ENCODE data around the gene SMPD4.
"Not testable (repeated sequence)": the region's sequence is repeated elsewhere in the genome, so short reads cannot be mapped to it uniquely, and the experiment has no call there.

Gene SMPD4

DNA sequence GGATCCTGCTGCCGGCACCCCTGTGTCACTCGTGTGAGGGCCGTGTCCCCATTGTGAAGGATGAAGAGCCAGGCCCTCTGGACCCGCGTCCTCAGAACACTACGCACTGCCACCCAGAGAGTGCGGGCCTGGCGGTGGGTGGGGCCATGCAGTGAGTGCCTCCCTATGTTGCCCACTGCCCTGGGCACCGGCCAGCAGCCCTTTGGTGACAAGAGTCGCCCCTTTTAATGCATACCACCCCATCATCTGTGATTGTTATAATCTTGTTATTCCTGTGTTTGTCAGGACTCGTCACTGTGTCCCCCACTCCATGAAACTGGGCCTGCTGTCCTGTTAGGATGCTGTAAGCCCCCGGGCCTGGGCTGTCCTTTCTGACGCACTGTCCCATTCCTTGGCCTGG lies 43.1 kb downstream of the SMPD4 start:
- not testable (repeated sequence) for DNase-seq

GRCh38 chr2:130137118-130137517 lies 44.3 kb downstream of the SMPD4 start:
- DNase-seq: not testable (repeated sequence)

- DNase-seq: not testable (repeated sequence)
Observed at GRCh38 chr2:130136546-130136945, 44.9 kb downstream of the SMPD4 start.

- no peak for DNase-seq
Observed at GRCh38 chr2:130135692-130136541, 45.5 kb downstream of the SMPD4 start.

DNA sequence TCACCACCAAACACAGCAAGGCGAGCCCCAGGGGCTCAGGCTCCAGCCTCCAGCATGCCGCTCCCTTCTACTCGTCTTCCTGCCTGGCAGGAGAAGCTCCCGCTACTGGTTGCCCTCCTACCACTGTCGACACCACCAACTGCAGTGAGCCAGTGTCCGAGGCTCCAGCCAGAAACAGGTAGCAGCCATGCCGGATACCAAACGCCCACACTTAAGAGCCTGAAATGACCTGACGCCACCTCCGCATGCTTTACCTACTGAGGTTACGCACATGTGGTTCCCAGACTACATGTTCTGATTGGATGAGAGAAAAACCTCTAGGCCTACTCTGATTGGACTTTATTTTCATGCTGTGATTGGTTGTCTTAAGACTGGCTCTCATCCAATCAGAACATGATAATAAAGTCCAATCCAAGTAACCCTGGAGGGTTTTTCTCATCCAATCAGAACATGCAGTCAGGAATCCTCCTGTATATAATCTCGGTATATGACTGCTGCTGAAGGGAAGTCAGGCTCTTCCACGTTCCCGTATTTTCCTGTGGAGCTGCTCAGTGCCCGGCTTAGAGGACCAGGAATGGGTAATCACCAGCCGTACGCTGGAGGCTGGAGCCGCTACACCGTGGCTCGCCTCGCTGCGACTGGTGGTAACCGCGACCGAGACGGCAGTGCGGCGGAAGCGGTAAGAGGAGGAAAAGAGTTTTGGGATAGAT lies 52.1 kb downstream of the SMPD4 start, which contains the start of gene POTEF:
Gene POTEF (minus strand): TSS at position 103 of the 710 bp plus-strand sequence. CDS start 8,707 bp downstream, outside the sequence.
- not testable (repeated sequence) for DNase-seq

DNA sequence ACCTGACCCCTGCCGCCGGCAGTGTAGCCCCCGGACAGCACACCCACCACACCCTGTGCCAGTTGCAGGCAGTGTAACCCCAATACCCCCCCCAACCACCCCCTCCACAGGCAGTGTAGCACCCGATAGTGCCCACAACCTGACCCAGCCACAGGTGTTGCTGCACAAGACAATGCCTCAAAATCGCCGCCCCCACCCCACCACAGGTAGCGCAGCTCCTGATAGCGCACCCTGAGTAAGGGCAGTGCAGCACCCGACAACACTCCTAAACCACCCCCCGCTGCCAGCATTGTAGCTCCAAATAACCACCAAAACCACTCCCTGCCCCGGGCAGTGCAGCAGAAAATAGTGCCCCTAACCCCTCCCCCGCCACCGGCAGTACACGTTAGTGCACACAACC lies 52.9 kb downstream of the SMPD4 start:
- DNase-seq: not testable (repeated sequence)

GRCh38 chr2:130127726-130128125 lies 53.7 kb downstream of the SMPD4 start:
- not testable (repeated sequence) for DNase-seq

GRCh38 chr2:130120924-130121323 lies 60.5 kb downstream of the SMPD4 start:
- not testable (repeated sequence) for DNase-seq

DNA sequence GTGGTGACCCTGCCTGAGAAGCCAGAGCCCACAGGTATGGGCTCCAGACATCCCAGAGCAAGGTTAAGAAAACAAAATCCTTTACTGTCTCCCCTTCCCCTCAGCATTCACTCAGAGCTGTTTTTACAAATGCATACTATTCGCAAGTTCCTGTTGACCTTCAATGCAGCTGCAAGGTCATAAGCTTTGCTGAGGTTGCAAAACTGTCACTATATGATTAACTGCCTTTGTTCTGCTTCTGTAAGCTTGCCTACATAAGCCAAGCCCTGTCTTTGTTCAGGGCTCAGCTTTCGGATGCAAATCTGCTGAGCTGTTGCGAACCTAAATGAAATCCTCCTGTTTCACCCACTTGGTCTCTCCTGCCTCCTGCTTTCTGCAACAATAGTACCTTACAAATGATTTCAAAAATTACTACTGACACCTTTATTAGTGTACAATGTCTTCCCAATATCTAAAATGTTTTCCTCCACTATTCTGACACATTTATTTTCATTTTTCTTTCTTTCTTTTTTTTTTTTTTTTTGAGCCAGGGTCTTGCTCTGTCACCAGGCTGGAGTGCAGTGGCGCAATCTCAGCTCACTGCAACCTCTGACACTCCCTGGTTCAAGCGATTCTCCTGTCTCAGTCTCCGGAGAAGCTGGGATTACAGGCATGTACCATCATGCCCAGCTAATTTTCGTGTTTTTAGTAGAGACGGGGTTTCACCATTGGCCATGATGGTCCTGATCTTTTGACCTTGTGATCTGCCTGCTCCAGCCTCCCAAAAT lies 78.6 kb downstream of the SMPD4 start:
- not testable (repeated sequence) for DNase-seq
